Endothelial cell of umbilical vein (primary cell): ENCODE measurements around the gene C12orf43. TPM values are rescaled to one million over a fixed set of nuclear protein-coding genes. Genes with fewer than 3 reads are reported as not detected.

Experiments
- BruUV-seq: library from RNA; stranded (reverse); fragments of 400-500 nt; replicated peaks from 2 replicates; lab custom pipeline; 2021; lab: Mats Ljungman, UMichigan
- CTCF ChIA-PET: fragments of 300-600, 350-600 bp; sonication (Branson Sonifier 250); formaldehyde crosslinking; loops from one replicate; lab custom pipeline; 2021; ENCODE audit warnings: antibody characterized with exemption, inconsistent platforms; lab: Charles Lee
- POLR2A ChIA-PET: fragments of 300-600, 350-600 bp; sonication (Branson Sonifier 250); formaldehyde crosslinking; loops from one replicate; lab custom pipeline; 2021; ENCODE audit warnings: antibody characterized with exemption, inconsistent platforms; lab: Charles Lee
- DNase-seq: peaks from one replicate; pipeline ENCODE4 v3.0.0-alpha.2; 2011; ENCODE audit warnings: low read depth, low spot score
- FAIRE-seq: peaks from 2 replicates; lab custom pipeline; 2011; peaks lifted over from hg19 to GRCh38; lab: Jason Lieb, UNC
- H2AFZ ChIP-seq: 2 replicates; pipeline ENCODE4 v1.6.0; 2012; ENCODE audit warnings: low read depth, low read length, control low read depth, inconsistent platforms
- H3K27ac ChIP-seq: 2 replicates; pipeline ENCODE4 v1.5.1; 2011; ENCODE audit warnings: low read depth, mild to moderate bottlenecking, control low read depth, low read length, moderate library complexity; ENCODE audit not compliant: insufficient read depth
- H3K27me3 ChIP-seq, 2 experiments: 2 replicates each; pipeline versions ENCODE4 v1.6.0 to v1.6.1; 2011; ENCODE audit warnings: low read length in 2 of 2, mixed read lengths in 1 of 2; ENCODE audit not compliant: control insufficient read depth in 2 of 2, insufficient read depth in 2 of 2
- H3K36me3 ChIP-seq, 2 experiments: 2 replicates in 1 of 2; 3 replicates in 1 of 2; pipeline ENCODE4 v1.5.1; 2011; ENCODE audit warnings: low read length in 2 of 2, mild to moderate bottlenecking in 1 of 2, moderate library complexity in 1 of 2; ENCODE audit not compliant: control insufficient read depth in 2 of 2, insufficient read depth in 2 of 2; ENCODE audit errors: extremely low read depth in 1 of 2
- H3K4me1 ChIP-seq: 3 replicates; pipeline ENCODE4 v1.5.1; 2011; ENCODE audit warnings: mild to moderate bottlenecking, low read length; ENCODE audit not compliant: control insufficient read depth, insufficient read depth; ENCODE audit errors: extremely low read depth
- H3K4me2 ChIP-seq: 2 replicates; pipeline ENCODE4 v1.6.1; 2011; ENCODE audit warnings: low read length, control low read depth, mixed read lengths; ENCODE audit not compliant: insufficient read depth
- H3K4me3 ChIP-seq, 3 experiments: fragments of 200-600 bp in 1 of 3; sonication (generic), shearing (Covaris generic) in 1 of 3; replicated peaks in 1 of 3; 2 replicates each; pipeline ENCODE4 v1.5.1; 2011 to 2016; ENCODE audit warnings: control low read depth in 3 of 3, low read length in 3 of 3, mild to moderate bottlenecking in 2 of 3, inconsistent platforms in 1 of 3, low read depth in 1 of 3, moderate library complexity in 1 of 3; ENCODE audit not compliant: insufficient read depth in 1 of 3
- H3K79me2 ChIP-seq: 2 replicates; pipeline ENCODE4 v1.6.0; 2012; ENCODE audit warnings: low read length, inconsistent platforms; ENCODE audit not compliant: control insufficient read depth, insufficient read depth
- H3K9ac ChIP-seq: replicated peaks from 2 replicates; pipeline ENCODE3; 2011; ENCODE audit warnings: low read length, control low read depth; ENCODE audit not compliant: insufficient read depth; ENCODE audit errors: extremely low read depth
- H3K9me1 ChIP-seq: replicated peaks from 3 replicates; pipeline ENCODE4 v1.6.0; 2011; ENCODE audit warnings: mild to moderate bottlenecking, low read length; ENCODE audit not compliant: control insufficient read depth, insufficient read depth; ENCODE audit errors: extremely low read depth
- H3K9me3 ChIP-seq: replicated peaks from 2 replicates; pipeline ENCODE4 v1.5.1; 2012; ENCODE audit warnings: low read length, inconsistent platforms; ENCODE audit not compliant: control insufficient read depth, insufficient read depth
- H4K20me1 ChIP-seq: replicated peaks from 2 replicates; pipeline ENCODE3; 2011; ENCODE audit warnings: mild to moderate bottlenecking, low read length; ENCODE audit not compliant: control insufficient read depth, insufficient read depth; ENCODE audit errors: extremely low read depth
- EZH2 ChIP-seq: IDR thresholded peaks from 2 replicates; pipeline ENCODE4 v1.6.1; 2012; ENCODE audit warnings: borderline replicate concordance, low read depth, mild to moderate bottlenecking, moderate library complexity, low read length, inconsistent platforms; ENCODE audit not compliant: severe bottlenecking
- FOS ChIP-seq: IDR thresholded peaks from 2 replicates; pipeline ENCODE4 v1.6.1; 2011; ENCODE audit warnings: mild to moderate bottlenecking, low read length, moderate library complexity, borderline replicate concordance; ENCODE audit not compliant: insufficient read depth
- GATA2 ChIP-seq: IDR thresholded peaks from 2 replicates; pipeline ENCODE4 v1.7.0; 2011; ENCODE audit warnings: low read depth, mild to moderate bottlenecking, moderate library complexity, mixed read lengths, low read length; ENCODE audit not compliant: insufficient read length, insufficient read depth
- JUN ChIP-seq: IDR thresholded peaks from 2 replicates; pipeline ENCODE4 v1.6.1; 2011; ENCODE audit warnings: borderline replicate concordance, low read depth; ENCODE audit not compliant: insufficient read length, insufficient read depth
- MAX ChIP-seq: IDR thresholded peaks from 2 replicates; pipeline ENCODE4 v1.6.1; 2011; ENCODE audit not compliant: insufficient read depth, insufficient read length
- POLR2A ChIP-seq: IDR thresholded peaks from 2 replicates; pipeline ENCODE4 v1.6.1; 2012; ENCODE audit warnings: low read depth, mild to moderate bottlenecking, control low read depth, low read length
- POLR2AphosphoS5 ChIP-seq: IDR thresholded peaks from 2 replicates; pipeline ENCODE4 v1.6.1; 2012; ENCODE audit warnings: low read depth, mild to moderate bottlenecking, control low read depth, low read length, moderate library complexity; ENCODE audit not compliant: insufficient read depth
- dilution Hi-C: fragments of 300-500 bp; cut with MboI; formaldehyde crosslinking; loops from one replicate; pipeline ENCODE4 v1.15.0; 2019; ENCODE audit warnings: low sequenced_read_pairs; ENCODE audit not compliant: extremely low pct_ligation_motif_present
- intact Hi-C: fragments of 100-400 bp; cut with micrococcal nuclease; formaldehyde crosslinking; loops from one replicate; pipeline ENCODE4 v1.10.0; 2022
- polyA plus RNA-seq, 4 experiments: library from polyadenylated mRNA; depleted of rRNA in 3 of 4; stranded (reverse) in 3 of 4; unstranded in 1 of 4; fragments of >200 nt; gene quantifications; 2 replicates each; pipeline versions ENCODE4 v1.2.1 to v1.2.3, GENCODE V29; 2011 to 2012; ENCODE audit warnings: missing spikeins in 1 of 4
- total RNA-seq: library from RNA; stranded (reverse); gene quantifications from 2 replicates; pipeline ENCODE4 v1.2.3, GENCODE V29; 2021

Gene C12orf43
- total and polyA plus RNA-seq, 2 donors (not counting 3 experiments of a cell fraction or from before 2014, with no cell fraction given) = 12.3 to 24.7 TPM

GRCh38 chr12:120979220-120979861 is 36.9 kb downstream of the C12orf43 start:
- H3K79me2 ChIP-seq = no peaks in the 10 kb centered on the region
- no peaks in the 10 kb centered on the region for H3K4me1 ChIP-seq
- no peak overlapping the region for H3K27ac ChIP-seq
- intact Hi-C loops (no loop called here), dilution Hi-C loops (no loop called here)
- no peaks in the 10 kb centered on the region for H3K9me3 ChIP-seq
- H3K36me3 ChIP-seq = no peaks in the 10 kb centered on the region
- POLR2A ChIA-PET = no interaction called here
- H2AFZ ChIP-seq = no peak overlapping the region
- BruUV-seq = no TSS peak
- TF ChIP-seq EZH2 = no peak
- TF ChIP-seq GATA2 = no peak
- TF ChIP-seq FOS = no peak
- CTCF ChIA-PET = interaction anchor here (2.6 kb wide), 1 partner anchor 8 kb away, joined by 14 read pairs; no protein-coding TSS in a partner anchor
- H3K4me3 ChIP-seq = no peak overlapping the region
- no peak overlapping the region for H3K9ac ChIP-seq
- DNase-seq = no peak
- no peak for FAIRE-seq
- H3K27me3 ChIP-seq = no peaks in the 10 kb centered on the region
- no peaks in the 10 kb centered on the region for H4K20me1 ChIP-seq
- H3K4me2 ChIP-seq = no peak overlapping the region
- no peaks in the 10 kb centered on the region for H3K9me1 ChIP-seq

GRCh38 chr12:120978296-120979219 is 37.7 kb downstream of the C12orf43 start, which contains the start of gene HNF1A:
Gene HNF1A (plus strand): TSS chr12:120978543. CDS start chr12:120978769, 226 bp downstream.
- Histone ChIP-seq H3K36me3 (no peaks in the 10 kb centered on the region), H3K9me1 (no peaks in the 10 kb centered on the region), H3K27me3 (no peaks in the 10 kb centered on the region), H3K4me2 (no peak within 1 kb of the TSS), H3K9ac (no peak within 1 kb of the TSS), H4K20me1 (no peaks in the 10 kb centered on the region), H3K4me1 (no peaks in the 10 kb centered on the region), H3K27ac (no peak within 1 kb of the TSS), H3K4me3 (no peak within 1 kb of the TSS), H2AFZ (no peak within 1 kb of the TSS), H3K9me3 (no peaks in the 10 kb centered on the region), H3K79me2 (no peaks in the 10 kb centered on the region)
- POLR2A ChIA-PET = no interaction called here
- FAIRE-seq (no peak), DNase-seq (no peak)
- intact Hi-C loops (no loop called here), dilution Hi-C loops (no loop called here)
- no peak for TF ChIP-seq MAX
- no peak for TF ChIP-seq JUN
- no peak for TF ChIP-seq FOS
- no peak for TF ChIP-seq POLR2A
- TF ChIP-seq POLR2AphosphoS5 = no peak
- no peak for TF ChIP-seq GATA2
- CTCF ChIA-PET = interaction anchor here (0.7 kb wide), 3 partner anchors 131 to 329 kb away, joined by 3 to 4 read pairs (median 3); no protein-coding TSS in a partner anchor
- BruUV-seq = no TSS peak
